T-helper 22 cell (primary cell): Measurements from ENCODE around the gene STAG2.
"Not testable (repeated sequence)": the region's sequence is repeated elsewhere in the genome, so short reads cannot be mapped to it uniquely, and the experiment has no call there.

ENCODE experiments used
- DNase-seq: peaks from one replicate; pipeline ENCODE4 v3.0.0-alpha.2; 2020; ENCODE audit warnings: low read depth

Gene STAG2

DNA sequence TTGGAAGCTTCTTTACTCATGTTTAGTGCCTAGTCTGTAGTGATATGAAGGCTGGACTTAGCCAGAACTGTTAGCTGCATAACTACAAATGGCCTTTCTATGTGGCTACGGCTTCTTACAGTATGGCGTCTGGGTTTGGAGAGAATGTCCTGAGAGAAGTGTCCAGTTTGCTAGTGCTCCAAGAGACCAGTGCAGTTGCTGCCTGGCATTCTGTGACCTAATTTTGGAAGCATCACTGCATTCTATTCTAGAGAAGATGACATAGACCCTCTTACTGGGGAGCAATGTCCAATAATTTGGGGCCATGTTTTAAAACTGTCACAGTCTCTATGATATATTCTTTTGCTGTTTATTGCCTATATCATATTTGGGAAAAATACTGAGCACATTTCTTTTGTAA is 74.2 kb downstream of the STAG2 start:
- no peak for DNase-seq

DNA sequence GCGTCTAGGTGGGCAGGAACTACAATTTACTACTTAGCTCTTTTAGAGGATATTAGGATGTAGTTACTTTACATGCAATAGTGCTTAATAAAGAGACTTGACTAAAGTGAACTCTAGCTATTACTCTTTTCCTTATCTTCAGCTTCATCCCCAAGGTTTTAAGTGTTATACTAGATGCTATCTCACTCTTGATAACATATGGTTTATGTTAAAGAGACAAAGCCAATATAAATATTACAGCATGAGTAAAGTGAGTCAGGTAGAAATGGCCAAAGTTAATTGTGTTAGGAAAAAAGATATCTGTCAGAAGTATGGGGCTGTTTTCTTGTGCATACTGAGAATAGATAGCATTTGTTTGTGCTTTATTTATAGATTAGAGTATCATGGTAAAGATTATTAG is 80.5 kb downstream of the STAG2 start:
- DNase-seq = no peak

DNA sequence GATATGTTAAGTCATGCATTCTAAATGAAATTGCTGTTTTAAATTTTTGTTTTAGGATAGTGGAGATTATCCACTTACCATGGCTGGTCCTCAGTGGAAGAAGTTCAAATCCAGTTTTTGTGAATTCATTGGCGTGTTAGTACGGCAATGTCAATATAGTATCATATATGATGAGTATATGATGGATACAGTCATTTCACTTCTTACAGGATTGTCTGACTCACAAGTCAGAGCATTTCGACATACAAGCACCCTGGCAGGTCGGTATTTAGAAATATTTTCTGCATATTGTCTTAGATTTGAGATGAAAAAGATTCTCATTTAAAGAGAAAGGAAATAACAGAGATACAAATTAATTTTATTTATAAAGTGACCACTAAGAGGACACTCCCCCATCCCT is 83.6 kb downstream of the STAG2 start:
- no peak for DNase-seq

DNA sequence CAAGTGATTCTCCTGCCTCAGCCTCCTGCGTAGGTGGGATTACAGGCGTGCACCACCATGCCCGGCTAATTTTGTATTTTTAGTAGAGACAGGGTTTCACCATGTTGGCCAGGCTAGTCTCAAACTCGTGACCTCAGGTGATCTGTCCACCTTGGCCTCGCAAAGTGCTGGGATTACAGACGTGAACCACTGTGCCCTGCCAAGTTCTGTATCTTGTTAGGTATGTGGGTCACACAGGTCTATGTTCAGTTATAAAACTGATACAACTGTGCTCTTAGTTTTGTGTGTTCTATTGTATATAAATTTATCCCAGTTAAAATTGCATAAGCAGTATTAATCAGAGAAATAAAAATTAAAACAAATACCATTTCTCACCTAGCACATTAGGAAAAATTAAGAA is 122.9 kb downstream of the STAG2 start:
- DNase-seq = not testable (repeated sequence)

DNA sequence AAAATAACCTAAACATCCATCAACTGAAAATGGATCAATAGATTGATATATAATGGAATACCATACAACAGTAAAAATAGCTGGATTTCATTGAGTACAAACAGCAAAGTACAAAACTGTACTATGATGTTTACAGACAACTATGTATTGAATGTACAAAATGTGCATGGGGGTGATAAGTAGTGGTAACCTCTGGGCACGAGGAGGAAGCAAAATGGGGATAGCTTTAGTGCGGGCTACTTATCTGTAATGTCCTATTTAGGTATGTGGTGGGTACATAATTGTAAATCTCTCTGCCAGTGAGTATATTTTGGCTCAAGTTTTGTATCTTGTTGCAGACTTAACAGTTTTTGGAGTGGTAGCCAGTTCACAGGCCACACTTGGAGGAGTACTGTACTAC is 123.6 kb downstream of the STAG2 start:
- no peak for DNase-seq

DNA sequence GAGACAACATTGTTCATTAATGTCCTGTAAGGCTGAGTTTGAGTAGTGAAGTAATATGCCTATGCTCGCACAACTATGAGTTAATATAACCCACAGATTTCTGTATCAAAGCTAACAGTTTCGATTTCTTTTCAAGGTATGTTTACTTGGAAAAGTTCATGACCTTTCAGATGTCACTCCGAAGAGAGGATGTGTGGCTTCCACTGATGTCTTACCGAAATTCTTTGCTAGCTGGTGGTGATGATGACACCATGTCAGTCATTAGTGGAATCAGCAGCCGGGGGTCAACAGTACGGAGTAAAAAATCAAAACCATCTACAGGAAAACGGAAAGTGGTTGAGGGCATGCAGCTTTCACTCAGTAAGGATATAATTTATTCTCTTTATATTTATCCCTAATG is 124.9 kb downstream of the STAG2 start:
- peak; percentile 19 for DNase-seq

DNA sequence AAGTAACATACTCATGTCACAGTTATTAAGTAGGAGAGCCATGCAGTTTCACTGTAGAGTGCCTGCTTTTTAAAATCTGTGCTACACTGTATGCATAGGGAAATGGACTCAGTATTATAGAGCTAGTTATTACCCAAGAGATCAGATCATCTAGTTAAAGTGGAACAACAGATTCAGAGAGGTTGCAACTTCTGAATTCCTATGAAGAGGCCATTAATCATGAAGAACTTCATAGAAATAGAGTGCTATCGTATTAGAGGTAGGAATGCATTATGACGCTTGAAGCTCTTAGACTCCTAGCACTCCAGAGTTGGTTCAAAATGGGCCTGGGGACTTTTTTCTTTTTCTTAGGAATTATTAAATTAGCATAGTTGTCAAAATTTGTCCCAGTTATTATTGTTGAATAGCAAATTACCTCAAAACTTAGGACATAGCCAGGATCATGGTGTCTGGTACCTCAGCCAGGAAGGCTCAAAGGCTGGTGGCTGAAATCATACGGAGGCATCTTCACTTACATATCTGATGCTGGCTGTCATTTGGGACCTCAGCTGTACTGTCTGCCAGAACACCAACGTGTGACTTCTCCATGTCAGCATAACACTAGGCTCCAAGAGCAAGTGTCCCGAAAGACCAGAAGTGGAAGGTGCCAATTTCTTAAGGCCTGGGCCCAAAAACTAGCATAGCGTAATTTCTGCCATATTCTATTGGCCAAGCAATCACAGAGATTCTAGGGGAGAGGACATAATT is 125.7 kb downstream of the STAG2 start:
- DNase-seq = no peak

DNA sequence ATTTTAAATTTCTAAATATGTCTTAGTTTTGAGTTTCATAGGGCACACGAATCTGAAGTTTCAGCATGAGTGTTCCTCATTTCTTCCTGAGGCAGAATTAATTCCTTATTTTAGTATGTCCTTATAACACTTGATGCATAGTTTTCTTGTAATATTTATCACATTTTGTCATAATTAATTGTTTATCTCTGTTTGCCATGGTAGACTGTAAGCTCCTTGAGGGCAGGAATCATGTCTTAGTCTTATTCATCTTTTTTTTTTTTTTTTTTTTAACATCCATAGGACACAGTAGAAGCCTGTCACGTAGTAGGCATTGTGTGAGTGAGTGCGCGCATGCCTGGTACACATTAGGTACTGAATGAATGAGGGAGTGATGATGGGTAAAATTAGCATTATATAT is 131.7 kb downstream of the STAG2 start:
- DNase-seq = no peak

DNA sequence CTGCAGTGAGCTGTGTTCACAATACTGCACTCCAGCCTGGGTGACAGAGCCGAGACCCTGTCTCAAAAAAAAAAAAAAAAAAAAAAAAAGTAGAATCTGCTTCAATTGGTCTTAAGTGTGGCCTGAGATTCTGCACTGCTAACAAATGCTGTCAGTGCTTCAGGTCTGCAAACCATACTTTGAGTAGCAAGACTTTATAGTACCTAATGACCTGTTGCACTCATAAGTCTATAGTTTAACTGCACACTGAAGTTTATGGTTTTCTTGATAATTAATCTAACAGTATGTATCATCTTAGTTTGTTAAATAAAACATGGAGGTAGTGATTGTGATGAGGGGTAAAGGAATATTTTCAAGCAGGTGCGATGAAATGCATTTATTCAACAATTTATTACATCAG is 135.6 kb downstream of the STAG2 start:
- no peak for DNase-seq

DNA sequence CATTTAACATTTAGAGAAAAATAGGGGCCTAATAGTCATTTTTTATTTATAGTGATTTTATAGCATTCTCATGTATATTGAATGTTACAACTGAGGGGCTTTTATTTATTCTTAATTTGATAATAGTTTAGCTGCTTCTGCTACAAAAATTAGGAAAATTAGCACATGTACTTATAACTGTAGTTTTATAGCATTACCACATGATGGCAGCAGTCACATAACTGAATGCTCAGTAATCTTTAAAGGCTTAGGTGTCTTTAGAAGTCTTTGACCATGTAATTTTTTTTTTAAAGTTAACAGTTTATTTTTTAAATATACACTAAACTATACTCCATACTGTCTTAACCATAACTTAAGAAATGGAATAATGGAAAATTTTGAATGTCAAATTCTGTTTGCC is 136.6 kb downstream of the STAG2 start:
- no peak for DNase-seq

DNA sequence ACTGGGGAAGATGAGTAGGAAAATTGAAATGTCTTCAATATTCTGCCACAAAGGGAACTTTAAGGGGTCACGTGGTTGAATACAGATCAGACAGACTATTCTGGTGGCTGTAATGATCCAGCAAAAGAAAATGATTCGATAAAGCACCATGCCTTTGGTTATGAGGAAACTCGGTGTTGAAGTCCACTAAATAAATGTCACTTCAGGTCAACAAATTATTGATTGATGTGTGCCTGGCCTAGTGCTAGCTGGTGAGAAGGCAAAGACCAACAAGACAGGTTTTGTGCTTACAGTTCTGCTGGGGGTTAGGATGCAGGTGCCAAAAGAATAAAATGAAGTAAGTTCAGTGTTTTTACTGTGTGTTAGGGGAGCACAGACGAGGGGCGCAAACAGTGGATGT is 142.5 kb downstream of the STAG2 start:
- DNase-seq = no peak

DNA sequence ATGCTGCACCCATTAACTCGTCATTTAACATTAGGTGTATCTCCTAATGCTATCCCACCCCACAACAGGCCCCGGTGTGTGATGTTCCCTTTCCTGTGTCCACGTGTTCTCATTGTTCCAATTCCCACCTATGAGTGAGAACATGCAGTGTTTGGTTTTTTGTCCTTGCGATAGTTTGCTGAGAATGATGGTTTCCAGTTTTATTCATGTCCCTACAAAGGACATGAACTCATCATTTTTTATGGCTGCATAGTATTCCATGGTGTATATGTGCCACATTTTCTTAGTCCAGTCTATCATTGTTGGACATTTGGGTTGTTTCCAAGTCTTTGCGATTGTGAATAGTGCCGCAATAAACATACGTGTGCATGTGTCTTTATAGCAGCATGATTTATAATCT is 143.0 kb downstream of the STAG2 start:
- DNase-seq = not testable (repeated sequence)

DNA sequence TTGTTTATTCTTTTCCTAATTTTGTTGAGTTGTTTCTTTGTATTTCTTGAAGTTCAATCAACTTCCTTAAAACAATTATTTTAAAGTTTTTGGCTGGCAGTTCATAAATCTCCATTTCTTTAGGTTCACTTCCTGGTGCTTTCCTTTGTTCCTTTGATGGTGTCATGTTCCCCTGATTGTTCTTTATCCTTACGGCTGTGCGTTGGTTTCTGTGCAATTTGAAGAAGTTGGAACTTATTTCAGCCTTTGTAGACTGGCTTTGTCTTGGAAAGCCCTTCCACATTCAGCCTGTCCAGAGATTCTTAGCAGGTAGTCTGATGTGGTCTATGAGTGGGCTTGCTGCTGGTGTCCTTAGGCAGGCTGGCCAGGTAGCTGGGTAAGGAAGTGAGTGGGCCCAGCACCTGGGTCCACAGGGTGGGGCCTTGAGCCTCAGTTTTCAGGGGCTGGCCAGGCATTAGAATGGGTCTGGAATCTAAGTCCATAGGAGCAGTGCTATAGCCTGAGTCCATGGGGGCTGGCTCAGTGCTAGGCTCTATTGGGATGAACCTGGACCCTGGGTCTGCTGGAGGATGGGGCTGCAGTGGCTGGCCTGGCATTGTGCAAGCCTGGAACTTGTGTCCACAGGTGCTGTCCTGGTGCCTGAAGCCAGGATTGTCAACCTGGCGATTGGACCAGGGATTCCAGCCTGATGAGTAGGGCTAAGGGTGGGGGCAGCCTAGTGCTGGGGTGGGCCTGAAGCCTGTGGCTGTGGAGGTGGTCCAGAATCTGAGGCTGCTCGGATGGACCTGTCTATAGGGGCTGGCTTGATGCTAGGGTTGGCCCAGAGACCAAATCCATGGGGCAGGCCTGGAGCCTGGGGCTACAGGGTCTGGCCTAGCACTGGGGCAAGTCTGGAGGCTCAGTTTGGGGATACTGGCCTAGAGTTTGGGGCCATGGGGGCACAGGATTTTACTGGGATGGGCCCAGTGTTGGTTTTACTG is 152.4 kb downstream of the STAG2 start:
- no peak for DNase-seq

DNA sequence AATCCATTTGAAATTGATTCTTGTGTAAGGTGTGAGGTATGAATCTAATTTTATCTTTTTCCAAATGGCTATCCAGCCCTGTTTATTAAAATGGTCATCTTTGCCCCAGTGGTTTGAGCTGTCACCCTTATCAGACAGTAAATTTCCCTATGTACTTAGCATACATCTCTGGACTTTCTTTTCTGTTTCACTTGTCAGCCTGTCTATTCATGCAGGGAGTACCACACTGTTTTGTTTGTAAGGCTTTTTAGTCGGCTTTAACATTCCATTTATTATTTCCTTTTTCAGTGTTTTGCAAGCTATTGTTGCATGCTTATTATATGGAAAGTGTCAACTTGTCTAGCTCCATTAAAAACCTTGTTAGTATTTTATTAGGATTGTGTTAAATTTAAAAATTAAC is 155.8 kb downstream of the STAG2 start:
- no peak for DNase-seq

DNA sequence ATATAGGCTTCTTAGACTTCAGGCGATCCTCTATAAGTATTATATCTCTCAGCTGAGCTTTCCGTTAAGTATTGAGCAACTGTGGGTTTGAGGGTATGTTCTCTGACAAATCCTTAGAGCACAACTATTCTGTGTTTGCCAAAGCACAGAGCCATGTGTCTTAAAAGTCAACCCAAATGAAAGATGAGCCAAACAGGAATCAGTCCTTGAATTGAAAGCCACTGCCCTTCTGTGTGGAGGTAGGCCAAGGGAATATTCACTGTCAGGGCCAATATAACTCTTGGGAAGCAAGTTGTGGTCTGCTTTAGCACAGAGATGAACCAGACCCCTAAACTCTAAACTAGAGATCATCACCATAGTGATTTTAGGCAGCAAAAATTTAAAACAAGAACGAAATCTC is 164.0 kb downstream of the STAG2 start:
- DNase-seq = no peak

DNA sequence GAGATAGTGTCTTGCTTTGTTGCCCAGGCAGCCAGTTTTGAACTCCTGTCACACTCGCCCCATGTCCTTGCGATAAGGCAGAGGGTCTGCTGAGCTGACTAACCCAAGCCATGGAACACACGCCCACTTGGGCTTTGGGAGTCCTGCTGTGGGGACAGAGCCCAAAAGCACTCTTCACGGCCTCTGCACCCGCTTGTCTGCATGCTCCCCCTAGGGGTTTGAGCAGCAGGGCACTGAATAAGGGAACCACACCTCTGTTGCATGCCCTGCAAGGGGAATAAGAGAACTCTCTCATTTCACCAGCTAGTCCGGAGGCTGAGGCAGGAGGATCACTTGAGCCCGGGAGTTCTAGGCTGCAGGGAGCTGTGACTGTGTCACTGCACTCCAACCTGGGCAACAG is 166.0 kb downstream of the STAG2 start:
- no peak for DNase-seq

DNA sequence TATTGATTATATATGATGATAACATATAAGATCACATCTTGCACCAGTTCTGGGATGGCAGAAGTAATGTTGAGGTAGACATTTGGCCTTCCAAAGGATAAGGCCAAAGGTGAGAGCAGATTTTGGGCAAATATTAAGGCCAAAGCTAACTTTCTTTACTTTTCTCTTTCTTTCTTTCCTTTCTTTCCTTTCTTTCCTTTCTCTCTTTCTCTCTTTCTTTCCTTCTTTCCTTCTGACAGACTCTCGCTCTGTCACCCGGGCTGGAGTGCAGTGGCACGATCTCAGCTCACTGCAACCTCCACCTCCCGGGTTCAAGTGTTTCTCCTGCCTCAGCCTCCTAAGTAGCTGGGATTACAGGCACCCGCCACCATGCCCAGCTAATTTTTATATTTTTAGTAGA is 170.9 kb downstream of the STAG2 start:
- not testable (repeated sequence) for DNase-seq

DNA sequence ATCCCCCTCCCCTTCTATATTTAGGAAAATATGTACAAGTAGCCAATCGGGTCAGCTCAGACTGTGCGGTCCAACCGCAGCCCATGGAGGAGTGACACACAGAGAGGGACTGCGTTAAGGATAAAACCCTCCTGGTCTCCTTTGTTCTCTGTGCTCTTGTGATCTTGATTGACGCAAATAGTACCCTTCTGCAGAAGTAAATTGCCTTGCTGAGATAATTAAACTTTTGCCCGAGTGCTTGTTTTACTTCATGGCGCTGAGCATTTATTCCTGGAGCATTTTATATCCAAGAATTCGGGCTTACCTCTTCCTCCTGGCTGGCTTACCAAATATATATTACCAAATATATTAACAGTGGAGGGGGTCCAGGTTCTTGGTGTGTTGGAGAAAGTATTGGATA is 184.2 kb downstream of the STAG2 start:
- DNase-seq = no peak

DNA sequence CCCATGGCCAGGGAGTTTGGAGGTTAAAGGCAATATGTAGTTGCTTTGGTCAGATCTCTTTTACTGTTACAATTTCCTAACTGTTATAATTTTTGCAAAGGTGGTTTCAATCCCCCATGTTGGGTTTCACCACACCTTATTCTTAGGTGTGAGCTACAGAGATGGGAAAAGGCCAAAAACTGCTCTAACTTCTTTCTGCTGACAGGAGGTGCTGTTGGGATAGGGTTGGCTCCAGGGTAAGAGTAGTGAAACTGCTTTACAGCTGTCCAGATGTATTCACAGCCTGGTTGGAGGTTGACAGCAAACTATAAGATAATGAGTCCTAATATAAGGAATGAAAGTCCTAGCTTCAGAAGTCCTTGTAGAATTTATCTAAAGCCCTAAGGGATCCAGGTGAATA is 189.7 kb downstream of the STAG2 start:
- no peak for DNase-seq
